ENCODE data around the gene TRIM7. TPM values are rescaled to one million over a fixed set of nuclear protein-coding genes. Genes with fewer than 3 reads are reported as not detected.

The TRIM7 gene
- total and polyA plus RNA-seq, 2 experiments from 2014 or later, result 0.53 to 0.56 TPM

DNA sequence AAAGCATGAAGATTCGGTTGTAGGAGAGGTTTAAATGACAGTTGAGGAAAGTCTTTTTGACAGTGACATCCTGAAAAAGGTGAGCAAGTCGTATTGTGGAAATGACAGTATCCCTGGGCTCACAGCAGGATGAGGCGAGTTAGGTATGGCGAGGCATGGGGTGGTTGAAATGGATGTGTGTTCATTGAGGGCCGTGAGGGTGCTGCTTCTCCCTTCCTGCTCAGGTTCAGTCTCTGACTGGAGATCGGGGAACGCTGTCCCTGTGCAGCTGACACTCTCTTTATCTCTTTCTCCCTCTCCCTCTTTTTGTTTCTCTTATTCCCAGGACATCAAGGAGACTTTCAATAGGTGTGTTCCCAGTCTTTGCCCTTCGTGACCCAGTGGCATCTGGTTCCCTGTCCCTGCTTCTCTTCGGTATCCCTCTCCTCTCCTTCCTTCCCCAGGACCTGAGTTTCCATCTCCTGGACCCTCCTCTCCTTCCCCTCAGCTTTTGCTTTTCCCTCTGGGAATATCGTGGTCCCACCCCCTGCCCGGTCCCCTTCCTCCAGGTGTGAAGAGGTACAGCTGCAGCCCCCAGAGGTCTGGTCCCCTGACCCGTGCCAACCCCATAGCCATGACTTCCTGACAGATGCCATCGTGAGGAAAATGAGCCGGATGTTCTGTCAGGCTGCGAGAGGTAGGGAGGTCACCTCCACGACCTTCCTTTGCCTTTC is 28.2 kb upstream of the TRIM7 start (continued):
- no peak for TF ChIP-seq CREB1 (CRISPR knock-in tag; IDR thresholded peaks at IDR 0.05; ENCODE audit: low read depth)
- TF ChIP-seq REST (IDR thresholded peaks at IDR 0.05; ENCODE audit: unreplicated experiment), result no peak
- no peak for TF ChIP-seq EZH2 (IDR thresholded peaks at IDR 0.05; ENCODE audit: low read depth, unreplicated experiment)
- no peak for TF ChIP-seq CTCF (conservative IDR thresholded peaks at IDR 0.05; ENCODE audit: low read depth in 2 of 2)
- no peak for TF ChIP-seq ZNF331 (CRISPR knock-in tag; IDR thresholded peaks at IDR 0.05; ENCODE audit: low read depth)
- no peak for TF ChIP-seq EZH2phosphoT487 (IDR thresholded peaks at IDR 0.05; ENCODE audit: unreplicated experiment)
- no peak for TF ChIP-seq POLR2AphosphoS5 (IDR thresholded peaks at IDR 0.05; ENCODE audit: low read depth)
- TF ChIP-seq JUNB (IDR thresholded peaks at IDR 0.05; ENCODE audit: unreplicated experiment), result no peak

GRCh38 chr5:181232593-181232992 is 27.6 kb upstream of the TRIM7 start:
- H3K27ac ChIP-seq (ENCODE audit: low read depth), result no peak overlapping the region
- no peaks in the 10 kb centered on the region for H3K27me3 ChIP-seq (ENCODE audit: insufficient read depth)
- H3K4me2 ChIP-seq, result no peak overlapping the region
- Mint-ChIP-seq H3K4me3 (no peak overlapping the region), H3K9me3 (peaks cover 6% of the 10 kb centered on the region; the same call in 1 of the 3 replicates), H3K27me3 (ENCODE audit: insufficient read depth, low read depth, poor library complexity) (peaks cover 34% of the 10 kb centered on the region), H3K36me3 (ENCODE audit: low read depth) (peaks cover 69% of the 10 kb centered on the region), H3K4me1 (peaks cover 9% of the 10 kb centered on the region), H3K27ac (no peak overlapping the region)
- ATAC-seq, result no peak
- DNase-seq (ENCODE audit: low spot score), result no peak
- H4K20me1 ChIP-seq (replicated peaks; ENCODE audit: insufficient read depth), result peaks cover 17% of the 10 kb centered on the region
- no peak overlapping the region for H2AFZ ChIP-seq
- H3K79me2 ChIP-seq (replicated peaks; ENCODE audit: insufficient read depth), result peaks cover 2% of the 10 kb centered on the region; the same call in 1 of the 2 replicates
- H3K4me1 ChIP-seq (ENCODE audit: insufficient read depth), result no peaks in the 10 kb centered on the region; the same call in none of the 2 replicates
- no peaks in the 10 kb centered on the region for H3K9me2 ChIP-seq (ENCODE audit: insufficient read depth)
- H3F3A ChIP-seq (replicated peaks; ENCODE audit: low read depth), result peaks cover 32% of the 10 kb centered on the region
- no peak overlapping the region for H3K4me3 ChIP-seq
- peaks cover 26% of the 10 kb centered on the region for H3K36me3 ChIP-seq (ENCODE audit: insufficient read depth)
- TF ChIP-seq ZNF114 (CRISPR knock-in tag; IDR thresholded peaks at IDR 0.05), result no peak
- no peak for TF ChIP-seq JUNB (IDR thresholded peaks at IDR 0.05; ENCODE audit: unreplicated experiment)
- TF ChIP-seq, protein P1, sequence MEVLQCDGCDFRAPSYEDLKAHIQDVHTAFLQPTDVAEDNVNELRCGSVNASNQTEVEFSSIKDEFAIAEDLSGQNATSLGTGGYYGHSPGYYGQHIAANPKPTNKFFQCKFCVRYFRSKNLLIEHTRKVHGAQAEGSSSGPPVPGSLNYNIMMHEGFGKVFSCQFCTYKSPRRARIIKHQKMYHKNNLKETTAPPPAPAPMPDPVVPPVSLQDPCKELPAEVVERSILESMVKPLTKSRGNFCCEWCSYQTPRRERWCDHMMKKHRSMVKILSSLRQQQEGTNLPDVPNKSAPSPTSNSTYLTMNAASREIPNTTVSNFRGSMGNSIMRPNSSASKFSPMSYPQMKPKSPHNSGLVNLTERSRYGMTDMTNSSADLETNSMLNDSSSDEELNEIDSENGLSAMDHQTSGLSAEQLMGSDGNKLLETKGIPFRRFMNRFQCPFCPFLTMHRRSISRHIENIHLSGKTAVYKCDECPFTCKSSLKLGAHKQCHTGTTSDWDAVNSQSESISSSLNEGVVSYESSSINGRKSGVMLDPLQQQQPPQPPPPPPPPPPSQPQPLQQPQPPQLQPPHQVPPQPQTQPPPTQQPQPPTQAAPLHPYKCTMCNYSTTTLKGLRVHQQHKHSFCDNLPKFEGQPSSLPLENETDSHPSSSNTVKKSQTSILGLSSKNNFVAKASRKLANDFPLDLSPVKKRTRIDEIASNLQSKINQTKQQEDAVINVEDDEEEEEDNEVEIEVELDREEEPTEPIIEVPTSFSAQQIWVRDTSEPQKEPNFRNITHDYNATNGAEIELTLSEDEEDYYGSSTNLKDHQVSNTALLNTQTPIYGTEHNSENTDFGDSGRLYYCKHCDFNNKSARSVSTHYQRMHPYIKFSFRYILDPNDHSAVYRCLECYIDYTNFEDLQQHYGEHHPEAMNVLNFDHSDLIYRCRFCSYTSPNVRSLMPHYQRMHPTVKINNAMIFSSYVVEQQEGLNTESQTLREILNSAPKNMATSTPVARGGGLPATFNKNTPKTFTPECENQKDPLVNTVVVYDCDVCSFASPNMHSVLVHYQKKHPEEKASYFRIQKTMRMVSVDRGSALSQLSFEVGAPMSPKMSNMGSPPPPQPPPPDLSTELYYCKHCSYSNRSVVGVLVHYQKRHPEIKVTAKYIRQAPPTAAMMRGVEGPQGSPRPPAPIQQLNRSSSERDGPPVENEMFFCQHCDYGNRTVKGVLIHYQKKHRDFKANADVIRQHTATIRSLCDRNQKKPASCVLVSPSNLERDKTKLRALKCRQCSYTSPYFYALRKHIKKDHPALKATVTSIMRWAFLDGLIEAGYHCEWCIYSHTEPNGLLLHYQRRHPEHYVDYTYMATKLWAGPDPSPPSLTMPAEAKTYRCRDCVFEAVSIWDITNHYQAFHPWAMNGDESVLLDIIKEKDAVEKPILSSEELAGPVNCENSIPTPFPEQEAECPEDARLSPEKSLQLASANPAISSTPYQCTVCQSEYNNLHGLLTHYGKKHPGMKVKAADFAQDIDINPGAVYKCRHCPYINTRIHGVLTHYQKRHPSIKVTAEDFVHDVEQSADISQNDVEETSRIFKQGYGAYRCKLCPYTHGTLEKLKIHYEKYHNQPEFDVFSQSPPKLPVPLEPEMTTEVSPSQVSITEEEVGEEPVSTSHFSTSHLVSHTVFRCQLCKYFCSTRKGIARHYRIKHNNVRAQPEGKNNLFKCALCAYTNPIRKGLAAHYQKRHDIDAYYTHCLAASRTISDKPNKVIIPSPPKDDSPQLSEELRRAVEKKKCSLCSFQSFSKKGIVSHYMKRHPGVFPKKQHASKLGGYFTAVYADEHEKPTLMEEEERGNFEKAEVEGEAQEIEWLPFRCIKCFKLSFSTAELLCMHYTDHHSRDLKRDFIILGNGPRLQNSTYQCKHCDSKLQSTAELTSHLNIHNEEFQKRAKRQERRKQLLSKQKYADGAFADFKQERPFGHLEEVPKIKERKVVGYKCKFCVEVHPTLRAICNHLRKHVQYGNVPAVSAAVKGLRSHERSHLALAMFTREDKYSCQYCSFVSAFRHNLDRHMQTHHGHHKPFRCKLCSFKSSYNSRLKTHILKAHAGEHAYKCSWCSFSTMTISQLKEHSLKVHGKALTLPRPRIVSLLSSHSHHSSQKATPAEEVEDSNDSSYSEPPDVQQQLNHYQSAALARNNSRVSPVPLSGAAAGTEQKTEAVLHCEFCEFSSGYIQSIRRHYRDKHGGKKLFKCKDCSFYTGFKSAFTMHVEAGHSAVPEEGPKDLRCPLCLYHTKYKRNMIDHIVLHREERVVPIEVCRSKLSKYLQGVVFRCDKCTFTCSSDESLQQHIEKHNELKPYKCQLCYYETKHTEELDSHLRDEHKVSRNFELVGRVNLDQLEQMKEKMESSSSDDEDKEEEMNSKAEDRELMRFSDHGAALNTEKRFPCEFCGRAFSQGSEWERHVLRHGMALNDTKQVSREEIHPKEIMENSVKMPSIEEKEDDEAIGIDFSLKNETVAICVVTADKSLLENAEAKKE (CRISPR knock-in tag; IDR thresholded peaks at IDR 0.05), result no peak
- TF ChIP-seq EZH2 (IDR thresholded peaks at IDR 0.05; ENCODE audit: low read depth, unreplicated experiment), result no peak
- no peak for TF ChIP-seq ZNF331 (CRISPR knock-in tag; IDR thresholded peaks at IDR 0.05; ENCODE audit: low read depth)
- no peak for TF ChIP-seq CREB1 (CRISPR knock-in tag; IDR thresholded peaks at IDR 0.05; ENCODE audit: low read depth)
- TF ChIP-seq NANOG (IDR thresholded peaks at IDR 0.05; ENCODE audit: borderline replicate concordance), result no peak
- no peak for TF ChIP-seq EZH2phosphoT487 (IDR thresholded peaks at IDR 0.05; ENCODE audit: unreplicated experiment)
